ENCODE measurements around the gene ADRA2B. TPM values are rescaled to one million over a fixed set of nuclear protein-coding genes. Genes with fewer than 3 reads are reported as not detected.

The ADRA2B gene
- total RNA-seq, 1 experiment from 2014 or later: 2.7 TPM

- Histone ChIP-seq H4K91ac (ENCODE audit: insufficient read length, low read depth, low read length) (no peak overlapping the region), H2BK5ac (ENCODE audit: insufficient read length, low read length) (no peak overlapping the region), H3K4ac (ENCODE audit: low read depth, low read length) (no peak overlapping the region), H2BK120ac (ENCODE audit: low read depth, low read length, poor library complexity, severe bottlenecking) (no peak overlapping the region), H3K4me1 (ENCODE audit: insufficient read depth, low read length) (no peaks in the 10 kb centered on the region), H4K20me1 (ENCODE audit: control insufficient read depth, insufficient read depth, insufficient read length) (no peaks in the 10 kb centered on the region), H3K56ac (ENCODE audit: insufficient read length, low read depth, low read length) (no peak overlapping the region), H4K5ac (ENCODE audit: insufficient read length, low read depth, low read length) (no peak overlapping the region), H3K9ac (ENCODE audit: extremely low read depth, insufficient read length, low read length) (no peak overlapping the region), H2BK15ac (ENCODE audit: low read depth, low read length) (no peak overlapping the region), H2BK12ac (ENCODE audit: insufficient read length, low read depth, low read length) (no peak overlapping the region), H4K8ac (replicated peaks; ENCODE audit: insufficient read length, low read depth, low read length) (no peak overlapping the region), H3K79me2 (ENCODE audit: insufficient read depth, low read length) (no peaks in the 10 kb centered on the region), H3K14ac (ENCODE audit: insufficient read depth, low read length) (no peak overlapping the region), H2AFZ (ENCODE audit: low read length) (no peak overlapping the region), H3K27ac (ENCODE audit: insufficient read length, low read depth, low read length) (no peak overlapping the region), H3K23ac (ENCODE audit: insufficient read length, low read depth, low read length) (no peak overlapping the region), H3K18ac (ENCODE audit: insufficient read length, low read depth, low read length) (no peak overlapping the region), H3K79me1 (ENCODE audit: insufficient read depth, low read depth, low read length, poor library complexity, severe bottlenecking) (no peaks in the 10 kb centered on the region), H2AK5ac (ENCODE audit: insufficient read length, low read length) (no peak overlapping the region), H3K23me2 (ENCODE audit: insufficient read length, low read depth, low read length, poor library complexity, severe bottlenecking) (no peaks in the 10 kb centered on the region), H2BK20ac (ENCODE audit: low read depth, low read length, poor library complexity, severe bottlenecking) (no peak overlapping the region), H3K4me2 (ENCODE audit: insufficient read depth, insufficient read length, low read length) (no peak overlapping the region), H3K27me3 (ENCODE audit: insufficient read depth, low read length) (no peaks in the 10 kb centered on the region), H3K9me3 (ENCODE audit: control insufficient read depth, low read depth, low read length) (no peaks in the 10 kb centered on the region), H3T11ph (ENCODE audit: low read length) (no peak overlapping the region)
- Mint-ChIP-seq H3K4me1 (no peaks in the 10 kb centered on the region), H3K4me3 (no peak overlapping the region), H3K27ac (no peak overlapping the region), H3K27me3 (ENCODE audit: low read depth) (peaks cover 7% of the 10 kb centered on the region; the same call in 1 of the 2 replicates), H3K36me3 (ENCODE audit: insufficient read depth in 1 of 3, low read depth in 3 of 3) (no peaks in the 10 kb centered on the region; a peak in 1 of 7 replicates), H3K9me3 (peaks cover 0 to 2% of the 10 kb centered on the region in 2 experiments; a peak in 3 of 5 replicates)
- no peak for TF ChIP-seq CTCF (conservative IDR thresholded peaks at IDR 0.05)
- no peak for DNase-seq
- WGBS (ENCODE audit: extremely low coverage, insufficient read length, low lambda C conversion rate): no CpG with 5 or more reads among the region's 2 CpGs
These were observed 35.3 kb downstream of the ADRA2B start for GRCh38 chr2:96081042-96081441.

All from H9 (cell line).